ENCODE measurements around the gene CCSAP.
A peak's percentile ranks its signal among the peaks of the same experiment; 100 is the strongest.

CCSAP gene

DNA sequence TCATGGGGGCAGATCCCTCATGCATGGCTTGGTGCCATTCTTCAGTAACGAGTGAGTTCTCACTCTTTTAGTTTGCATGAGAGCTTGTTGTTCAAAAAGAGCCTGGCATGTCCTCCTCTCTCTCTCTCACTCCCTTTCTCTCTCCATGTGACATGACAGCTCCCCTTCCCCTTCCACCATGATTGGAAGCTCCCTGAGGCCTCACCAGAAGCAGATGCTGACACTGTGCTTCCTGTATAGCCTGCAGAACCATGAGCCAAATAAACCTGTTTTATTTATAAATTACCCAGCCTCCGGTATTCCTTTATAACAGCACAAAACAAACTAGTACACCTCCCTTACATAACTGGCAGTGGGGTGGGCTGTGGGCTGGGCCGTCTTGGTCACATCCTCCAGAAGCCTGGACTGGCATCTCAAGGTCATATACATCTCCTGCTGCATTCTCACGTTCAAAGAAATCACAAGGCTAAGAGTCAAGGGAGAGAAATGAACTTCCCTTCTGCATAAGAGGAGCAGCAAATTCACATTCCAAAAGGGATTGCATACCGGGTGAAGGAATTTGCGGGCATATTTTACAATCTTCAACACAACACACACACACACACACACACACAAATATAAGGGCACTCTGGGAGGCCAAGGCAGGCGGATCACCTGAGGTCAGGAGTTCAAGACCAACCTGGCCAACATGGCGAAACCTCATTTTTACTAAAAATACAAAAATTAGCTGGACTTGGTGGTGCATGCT is 2.3 kb upstream of the CCSAP start (continued):
- TF ChIP-seq ZC3H10 (CRISPR knock-in tag; IDR thresholded peaks at IDR 0.05): no peak

DNA sequence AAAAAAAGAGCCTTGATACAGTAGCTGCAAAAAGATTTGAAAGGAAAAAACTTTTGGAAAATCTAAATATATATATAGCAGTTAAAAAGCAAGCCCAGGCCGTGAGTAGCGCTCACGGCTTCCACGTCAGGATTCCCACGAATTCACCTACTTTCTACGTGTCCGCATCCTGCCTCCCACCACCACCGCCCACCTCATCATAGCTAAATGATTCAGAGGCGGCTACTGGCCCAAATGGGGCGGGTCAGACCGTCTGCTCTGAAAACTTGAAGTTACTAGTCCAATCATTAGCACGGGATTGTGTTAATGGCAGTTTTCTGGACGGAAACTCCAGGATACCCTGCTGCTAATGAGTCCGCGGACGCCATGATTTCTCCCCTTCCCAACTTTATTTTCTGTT is 1.3 kb upstream of the CCSAP start:
- no peak for ATAC-seq
- TF ChIP-seq RARB (CRISPR knock-in tag; IDR thresholded peaks at IDR 0.05) (no peak), ZFP3 (CRISPR knock-in tag; IDR thresholded peaks at IDR 0.05) (no peak), OSR1 (CRISPR knock-in tag; IDR thresholded peaks at IDR 0.05) (no peak), ZNF70 (CRISPR knock-in tag; IDR thresholded peaks at IDR 0.05) (no peak), ZC3H10 (CRISPR knock-in tag; IDR thresholded peaks at IDR 0.05) (no peak), SNAI2 (CRISPR knock-in tag; IDR thresholded peaks at IDR 0.05) (no peak), ZNF8 (CRISPR knock-in tag; IDR thresholded peaks at IDR 0.05) (no peak), ZFP30 (CRISPR knock-in tag; IDR thresholded peaks at IDR 0.05) (no peak)
- TF ChIP-seq, protein P1, sequence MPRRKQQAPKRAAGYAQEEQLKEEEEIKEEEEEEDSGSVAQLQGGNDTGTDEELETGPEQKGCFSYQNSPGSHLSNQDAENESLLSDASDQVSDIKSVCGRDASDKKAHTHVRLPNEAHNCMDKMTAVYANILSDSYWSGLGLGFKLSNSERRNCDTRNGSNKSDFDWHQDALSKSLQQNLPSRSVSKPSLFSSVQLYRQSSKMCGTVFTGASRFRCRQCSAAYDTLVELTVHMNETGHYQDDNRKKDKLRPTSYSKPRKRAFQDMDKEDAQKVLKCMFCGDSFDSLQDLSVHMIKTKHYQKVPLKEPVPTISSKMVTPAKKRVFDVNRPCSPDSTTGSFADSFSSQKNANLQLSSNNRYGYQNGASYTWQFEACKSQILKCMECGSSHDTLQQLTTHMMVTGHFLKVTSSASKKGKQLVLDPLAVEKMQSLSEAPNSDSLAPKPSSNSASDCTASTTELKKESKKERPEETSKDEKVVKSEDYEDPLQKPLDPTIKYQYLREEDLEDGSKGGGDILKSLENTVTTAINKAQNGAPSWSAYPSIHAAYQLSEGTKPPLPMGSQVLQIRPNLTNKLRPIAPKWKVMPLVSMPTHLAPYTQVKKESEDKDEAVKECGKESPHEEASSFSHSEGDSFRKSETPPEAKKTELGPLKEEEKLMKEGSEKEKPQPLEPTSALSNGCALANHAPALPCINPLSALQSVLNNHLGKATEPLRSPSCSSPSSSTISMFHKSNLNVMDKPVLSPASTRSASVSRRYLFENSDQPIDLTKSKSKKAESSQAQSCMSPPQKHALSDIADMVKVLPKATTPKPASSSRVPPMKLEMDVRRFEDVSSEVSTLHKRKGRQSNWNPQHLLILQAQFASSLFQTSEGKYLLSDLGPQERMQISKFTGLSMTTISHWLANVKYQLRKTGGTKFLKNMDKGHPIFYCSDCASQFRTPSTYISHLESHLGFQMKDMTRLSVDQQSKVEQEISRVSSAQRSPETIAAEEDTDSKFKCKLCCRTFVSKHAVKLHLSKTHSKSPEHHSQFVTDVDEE (CRISPR knock-in tag; IDR thresholded peaks at IDR 0.05): no peak

DNA sequence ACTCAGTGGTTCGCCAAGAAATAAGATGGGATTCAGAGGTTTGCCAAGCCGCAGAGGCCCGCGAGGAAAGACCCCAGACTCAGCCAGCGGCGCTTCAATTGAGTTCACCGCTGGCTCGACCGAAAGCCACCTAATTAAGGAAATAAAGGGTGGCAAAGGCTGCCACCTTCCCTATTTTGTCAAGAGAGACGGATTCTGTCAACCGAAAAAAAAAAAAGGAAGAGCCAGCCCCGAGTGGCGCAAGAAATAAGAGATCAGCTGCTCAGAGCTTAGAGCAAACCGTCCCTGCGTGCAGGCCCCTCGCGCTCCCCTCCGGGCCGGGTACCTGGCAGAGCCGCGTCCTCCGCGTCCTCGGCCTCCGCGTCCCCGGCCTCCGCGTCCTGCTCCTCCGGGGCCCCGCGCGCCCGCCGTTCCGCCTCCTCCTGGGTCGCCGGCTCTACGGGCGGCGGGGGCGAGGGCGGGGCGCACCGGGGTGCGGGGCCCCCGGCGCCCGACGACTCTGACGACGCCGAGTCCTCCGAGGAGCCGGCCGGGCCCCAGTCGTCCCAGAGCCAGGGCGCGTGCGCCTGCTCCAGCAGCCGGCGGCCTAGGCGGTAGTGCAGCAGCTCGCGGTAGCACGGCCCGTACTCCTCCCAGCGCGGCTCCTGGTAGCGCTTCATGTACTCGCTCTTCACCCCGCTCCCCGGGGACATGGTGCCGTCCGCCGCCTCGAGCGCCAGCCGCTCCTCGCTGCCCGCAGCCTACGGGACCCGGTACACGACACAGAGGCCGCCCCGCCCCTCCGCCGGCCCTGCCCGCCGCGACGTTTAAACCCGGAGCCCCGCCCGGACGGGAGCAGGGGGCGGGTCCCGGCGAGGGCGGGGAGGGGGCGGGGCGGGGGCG is 832 bp downstream of the CCSAP start:
- TF ChIP-seq TOX (CRISPR knock-in tag; IDR thresholded peaks at IDR 0.05; ENCODE audit: borderline replicate concordance) (no peak), ESRRG (CRISPR knock-in tag; IDR thresholded peaks at IDR 0.05) (no peak), ISL1 (CRISPR knock-in tag; IDR thresholded peaks at IDR 0.05) (no peak), ZNF8 (CRISPR knock-in tag; IDR thresholded peaks at IDR 0.05) (no peak), RARB (CRISPR knock-in tag; IDR thresholded peaks at IDR 0.05) (no peak), BACH2 (CRISPR knock-in tag; IDR thresholded peaks at IDR 0.05; ENCODE audit: borderline replicate concordance) (no peak), PPARA (CRISPR knock-in tag; IDR thresholded peaks at IDR 0.05; ENCODE audit: borderline replicate concordance) (no peak), ZFP30 (CRISPR knock-in tag; IDR thresholded peaks at IDR 0.05) (no peak)
- TF ChIP-seq, protein P1 (CRISPR knock-in tag; IDR thresholded peaks at IDR 0.05): no peak
- TF ChIP-seq, protein P2, sequence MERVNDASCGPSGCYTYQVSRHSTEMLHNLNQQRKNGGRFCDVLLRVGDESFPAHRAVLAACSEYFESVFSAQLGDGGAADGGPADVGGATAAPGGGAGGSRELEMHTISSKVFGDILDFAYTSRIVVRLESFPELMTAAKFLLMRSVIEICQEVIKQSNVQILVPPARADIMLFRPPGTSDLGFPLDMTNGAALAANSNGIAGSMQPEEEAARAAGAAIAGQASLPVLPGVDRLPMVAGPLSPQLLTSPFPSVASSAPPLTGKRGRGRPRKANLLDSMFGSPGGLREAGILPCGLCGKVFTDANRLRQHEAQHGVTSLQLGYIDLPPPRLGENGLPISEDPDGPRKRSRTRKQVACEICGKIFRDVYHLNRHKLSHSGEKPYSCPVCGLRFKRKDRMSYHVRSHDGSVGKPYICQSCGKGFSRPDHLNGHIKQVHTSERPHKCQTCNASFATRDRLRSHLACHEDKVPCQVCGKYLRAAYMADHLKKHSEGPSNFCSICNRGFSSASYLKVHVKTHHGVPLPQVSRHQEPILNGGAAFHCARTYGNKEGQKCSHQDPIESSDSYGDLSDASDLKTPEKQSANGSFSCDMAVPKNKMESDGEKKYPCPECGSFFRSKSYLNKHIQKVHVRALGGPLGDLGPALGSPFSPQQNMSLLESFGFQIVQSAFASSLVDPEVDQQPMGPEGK (CRISPR knock-in tag; IDR thresholded peaks at IDR 0.05; ENCODE audit: borderline replicate concordance): no peak
- TF ChIP-seq, protein P3, sequence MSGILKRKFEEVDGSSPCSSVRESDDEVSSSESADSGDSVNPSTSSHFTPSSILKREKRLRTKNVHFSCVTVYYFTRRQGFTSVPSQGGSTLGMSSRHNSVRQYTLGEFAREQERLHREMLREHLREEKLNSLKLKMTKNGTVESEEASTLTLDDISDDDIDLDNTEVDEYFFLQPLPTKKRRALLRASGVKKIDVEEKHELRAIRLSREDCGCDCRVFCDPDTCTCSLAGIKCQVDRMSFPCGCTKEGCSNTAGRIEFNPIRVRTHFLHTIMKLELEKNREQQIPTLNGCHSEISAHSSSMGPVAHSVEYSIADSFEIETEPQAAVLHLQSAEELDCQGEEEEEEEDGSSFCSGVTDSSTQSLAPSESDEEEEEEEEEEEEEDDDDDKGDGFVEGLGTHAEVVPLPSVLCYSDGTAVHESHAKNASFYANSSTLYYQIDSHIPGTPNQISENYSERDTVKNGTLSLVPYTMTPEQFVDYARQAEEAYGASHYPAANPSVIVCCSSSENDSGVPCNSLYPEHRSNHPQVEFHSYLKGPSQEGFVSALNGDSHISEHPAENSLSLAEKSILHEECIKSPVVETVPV (CRISPR knock-in tag; IDR thresholded peaks at IDR 0.05): no peak
- peak; percentile 87 for ATAC-seq

DNA sequence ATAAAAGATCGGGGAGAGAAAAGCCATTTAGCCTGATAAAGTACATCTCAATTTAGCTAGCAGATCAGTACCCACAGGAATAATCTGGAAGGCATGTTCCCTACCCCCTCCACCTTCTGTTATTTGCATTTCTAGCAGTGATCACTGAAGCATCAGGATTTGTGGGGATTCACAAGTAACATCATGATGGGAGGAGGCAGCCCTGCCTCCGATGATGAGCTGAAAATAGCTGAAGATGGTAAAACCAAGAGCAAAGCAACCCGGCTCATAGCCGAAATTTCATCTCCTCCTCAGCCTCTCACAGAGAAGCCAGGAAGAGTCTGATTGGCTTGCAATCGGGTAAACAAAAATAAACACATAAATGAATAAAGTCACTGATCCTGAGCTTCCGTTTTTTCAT is 2.4 kb downstream of the CCSAP start:
- no peak for ATAC-seq
- no peak for TF ChIP-seq ZFP30 (CRISPR knock-in tag; IDR thresholded peaks at IDR 0.05)
- TF ChIP-seq ZNF8 (CRISPR knock-in tag; IDR thresholded peaks at IDR 0.05): no peak
- TF ChIP-seq ZFP3 (CRISPR knock-in tag; IDR thresholded peaks at IDR 0.05): no peak
- TF ChIP-seq, protein P1 (CRISPR knock-in tag; IDR thresholded peaks at IDR 0.05): no peak
- TF ChIP-seq, protein P4, sequence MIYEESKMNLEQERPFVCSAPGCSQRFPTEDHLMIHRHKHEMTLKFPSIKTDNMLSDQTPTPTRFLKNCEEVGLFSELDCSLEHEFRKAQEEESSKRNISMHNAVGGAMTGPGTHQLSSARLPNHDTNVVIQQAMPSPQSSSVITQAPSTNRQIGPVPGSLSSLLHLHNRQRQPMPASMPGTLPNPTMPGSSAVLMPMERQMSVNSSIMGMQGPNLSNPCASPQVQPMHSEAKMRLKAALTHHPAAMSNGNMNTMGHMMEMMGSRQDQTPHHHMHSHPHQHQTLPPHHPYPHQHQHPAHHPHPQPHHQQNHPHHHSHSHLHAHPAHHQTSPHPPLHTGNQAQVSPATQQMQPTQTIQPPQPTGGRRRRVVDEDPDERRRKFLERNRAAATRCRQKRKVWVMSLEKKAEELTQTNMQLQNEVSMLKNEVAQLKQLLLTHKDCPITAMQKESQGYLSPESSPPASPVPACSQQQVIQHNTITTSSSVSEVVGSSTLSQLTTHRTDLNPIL (CRISPR knock-in tag; IDR thresholded peaks at IDR 0.05; ENCODE audit: low read depth): no peak
- TF ChIP-seq, protein P3 (CRISPR knock-in tag; IDR thresholded peaks at IDR 0.05): no peak
- TF ChIP-seq ZC3H10 (CRISPR knock-in tag; IDR thresholded peaks at IDR 0.05): no peak
- no peak for TF ChIP-seq PPARA (CRISPR knock-in tag; IDR thresholded peaks at IDR 0.05; ENCODE audit: borderline replicate concordance)
- no peak for TF ChIP-seq ESRRG (CRISPR knock-in tag; IDR thresholded peaks at IDR 0.05)

All from SK-N-SH treated with all-trans-retinoic acid at 6 μM for 48 hours (cell line).